ENCODE results near the gene CEP131.

The CEP131 gene

GRCh38 chr17:81199482-81199830, 23.3 kb downstream of the CEP131 start (continued):
- TF ChIP-seq ZNF629 (tag by site-specific recombination; IDR thresholded peaks at IDR 0.05), result no peak
- TF ChIP-seq ZNF530 (tag by site-specific recombination; IDR thresholded peaks at IDR 0.05; ENCODE audit: low read depth), result no peak
- no peak for TF ChIP-seq ZNF114 (tag by site-specific recombination; IDR thresholded peaks at IDR 0.05)

GRCh38 chr17:81198826-81199481, 23.8 kb downstream of the CEP131 start:
- POLR2A ChIA-PET, result no interaction called here
- no peak overlapping the region for H3K4me3 ChIP-seq (ENCODE audit: low read depth, low read length)
- CTCF ChIA-PET, result interaction anchor here (0.7 to 2.3 kb wide), 2 partner anchors 14 to 55 kb away, joined by 3 to 7 read pairs; no protein-coding TSS in a partner anchor
- H3K4me1 ChIP-seq (ENCODE audit: control insufficient read depth, insufficient read depth, low read length), result no peaks in the 10 kb centered on the region
- no peak overlapping the region for H3K27ac ChIP-seq (ENCODE audit: extremely low read depth, low read depth, low read length)
- TF ChIP-seq PRDM6 (tag by site-specific recombination; IDR thresholded peaks at IDR 0.05), result no peak
- peak; percentile 35; the same call in 1 of the 2 replicates for TF ChIP-seq GLIS1 (tag by site-specific recombination; IDR thresholded peaks at IDR 0.05)
- H3K9me3 ChIP-seq (ENCODE audit: control insufficient read depth, insufficient read depth, low read depth, low read length), result no peaks in the 10 kb centered on the region
- H3K36me3 ChIP-seq (ENCODE audit: control insufficient read depth in 2 of 2, insufficient read depth in 1 of 2, low read length in 2 of 2), result peaks cover 0 to 80% of the 10 kb centered on the region in 2 experiments; a peak in 2 of 3 replicates

- TF ChIP-seq EGR2 (tag by site-specific recombination; IDR thresholded peaks at IDR 0.05; ENCODE audit: low read depth) (peak; percentile 46; the same call in 1 of the 2 replicates), REST (tag by site-specific recombination; IDR thresholded peaks at IDR 0.05) (no peak), ZSCAN16 (tag by site-specific recombination; IDR thresholded peaks at IDR 0.05) (no peak), ZFHX2 (tag by site-specific recombination; conservative IDR thresholded peaks at IDR 0.05) (0 out of 2 replicates have a peak, but pooled peaks have one; percentile 38)
- no peaks in the 10 kb centered on the region for H3K4me1 ChIP-seq (ENCODE audit: control insufficient read depth, insufficient read depth, low read length)
- CTCF ChIA-PET, result interaction anchor here (0.6 to 2.3 kb wide), 3 partner anchors 13 to 54 kb away, joined by 3 to 7 read pairs (median 3); no protein-coding TSS in a partner anchor
- H3K9me3 ChIP-seq (ENCODE audit: control insufficient read depth, insufficient read depth, low read depth, low read length), result no peaks in the 10 kb centered on the region
- H3K27ac ChIP-seq (ENCODE audit: extremely low read depth, low read depth, low read length), result no peak overlapping the region
- POLR2A ChIA-PET, result interaction anchor here (0.6 kb wide), 1 partner anchor 943 kb away, joined by 5 read pairs; no protein-coding TSS in a partner anchor
- no peak overlapping the region for H3K4me3 ChIP-seq (ENCODE audit: low read depth, low read length)
- H3K36me3 ChIP-seq (ENCODE audit: control insufficient read depth in 2 of 2, insufficient read depth in 1 of 2, low read length in 2 of 2), result peaks cover 0 to 80% of the 10 kb centered on the region in 2 experiments; a peak in 2 of 3 replicates
Observed at GRCh38 chr17:81197831-81198490, 24.8 kb downstream of the CEP131 start.

GRCh38 chr17:81197409-81197795, 25.4 kb downstream of the CEP131 start:
- no peak overlapping the region for H3K4me3 ChIP-seq (ENCODE audit: low read depth, low read length)
- no peaks in the 10 kb centered on the region for H3K4me1 ChIP-seq (ENCODE audit: control insufficient read depth, insufficient read depth, low read length)
- no peak overlapping the region for H3K27ac ChIP-seq (ENCODE audit: extremely low read depth, low read depth, low read length)
- H3K36me3 ChIP-seq (ENCODE audit: control insufficient read depth in 2 of 2, insufficient read depth in 1 of 2, low read length in 2 of 2), result peaks cover 0 to 82% of the 10 kb centered on the region in 2 experiments; a peak in 2 of 3 replicates
- CTCF ChIA-PET, result interaction anchor here (2.3 kb wide), 1 partner anchor 54 kb away, joined by 7 read pairs; no protein-coding TSS in a partner anchor
- H3K9me3 ChIP-seq (ENCODE audit: control insufficient read depth, insufficient read depth, low read depth, low read length), result no peaks in the 10 kb centered on the region
- TF ChIP-seq ZNF777 (tag by site-specific recombination; IDR thresholded peaks at IDR 0.05; ENCODE audit: borderline replicate concordance), result no peak
- TF ChIP-seq ZNF148 (tag by site-specific recombination; IDR thresholded peaks at IDR 0.05; ENCODE audit: borderline replicate concordance), result no peak
- TF ChIP-seq PATZ1 (tag by site-specific recombination; IDR thresholded peaks at IDR 0.05), result 0 out of 2 replicates have a peak, but pooled peaks have one; percentile 13
- no peak for TF ChIP-seq YY1 (tag by site-specific recombination; IDR thresholded peaks at IDR 0.05)
- 0 out of 2 replicates have a peak, but pooled peaks have one; percentile 14 for TF ChIP-seq GLIS2 (tag by site-specific recombination; IDR thresholded peaks at IDR 0.05)
- no peak for TF ChIP-seq ZSCAN30 (tag by site-specific recombination; IDR thresholded peaks at IDR 0.05)
- POLR2A ChIA-PET, result interaction anchor here (0.6 kb wide), 1 partner anchor 943 kb away, joined by 5 read pairs; no protein-coding TSS in a partner anchor
